Measurements from ENCODE around the gene NNT. TPM values are rescaled to one million over a fixed set of nuclear protein-coding genes. Genes with fewer than 3 reads are reported as not detected.

Gene NNT
- total RNA-seq, 1 donor from 2014 or later = 32.9 TPM

GRCh38 chr5:43638107-43638506 lies 35.1 kb downstream of the NNT start:
- DNase-seq (ENCODE audit: low read depth) = no peak
- no peak for TF ChIP-seq CTCF (IDR thresholded peaks at IDR 0.05; ENCODE audit: insufficient read depth, low read length, severe bottlenecking)
- H3K4me3 ChIP-seq (ENCODE audit: low read depth, low read length) = no peak overlapping the region
- no peak for FAIRE-seq
- no peaks in the 10 kb centered on the region for H3K36me3 ChIP-seq (ENCODE audit: control insufficient read depth, insufficient read depth, low read length)
- no peaks in the 10 kb centered on the region for H3K27me3 ChIP-seq (ENCODE audit: control insufficient read depth, insufficient read depth, low read length)

DNA sequence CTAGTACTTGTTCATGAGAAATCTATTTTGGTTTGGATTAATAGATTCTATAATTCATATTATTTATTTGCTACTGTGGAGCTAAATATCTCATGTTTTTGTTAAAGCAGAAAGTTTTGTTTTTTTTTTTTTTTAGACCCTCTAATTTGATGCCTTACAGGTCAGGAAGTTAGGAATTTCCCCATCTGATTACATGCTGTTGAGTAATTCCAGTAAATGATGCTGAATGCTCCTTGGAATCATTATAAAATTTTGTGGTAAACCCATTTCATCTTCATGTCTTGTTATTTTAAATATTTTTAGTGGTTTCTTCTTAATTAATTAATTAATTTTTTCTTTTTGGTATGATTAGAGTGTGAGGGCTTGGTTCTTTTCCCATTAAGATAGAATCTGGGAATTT lies 35.6 kb downstream of the NNT start:
- Histone ChIP-seq H3K36me3 (ENCODE audit: control insufficient read depth, insufficient read depth, low read length) (no peaks in the 10 kb centered on the region), H3K27me3 (ENCODE audit: control insufficient read depth, insufficient read depth, low read length) (no peaks in the 10 kb centered on the region), H3K4me3 (ENCODE audit: low read depth, low read length) (no peak overlapping the region)
- FAIRE-seq (no peak), DNase-seq (ENCODE audit: low read depth) (no peak)
- TF ChIP-seq CTCF (IDR thresholded peaks at IDR 0.05; ENCODE audit: insufficient read depth, low read length, severe bottlenecking) = no peak

- no peak overlapping the region for H3K4me3 ChIP-seq (ENCODE audit: low read depth, low read length)
- no peaks in the 10 kb centered on the region for H3K36me3 ChIP-seq (ENCODE audit: control insufficient read depth, insufficient read depth, low read length)
- TF ChIP-seq CTCF (IDR thresholded peaks at IDR 0.05; ENCODE audit: insufficient read depth, low read length, severe bottlenecking) = no peak
- no peaks in the 10 kb centered on the region for H3K27me3 ChIP-seq (ENCODE audit: control insufficient read depth, insufficient read depth, low read length)
- FAIRE-seq (no peak), DNase-seq (ENCODE audit: low read depth) (no peak)
Observed at GRCh38 chr5:43639566-43639965, 36.6 kb downstream of the NNT start.

GRCh38 chr5:43642428-43642827 lies 39.4 kb downstream of the NNT start:
- no peak for TF ChIP-seq CTCF (IDR thresholded peaks at IDR 0.05; ENCODE audit: insufficient read depth, low read length, severe bottlenecking)
- no peak for FAIRE-seq
- no peaks in the 10 kb centered on the region for H3K36me3 ChIP-seq (ENCODE audit: control insufficient read depth, insufficient read depth, low read length)
- H3K27me3 ChIP-seq (ENCODE audit: control insufficient read depth, insufficient read depth, low read length) = no peaks in the 10 kb centered on the region
- no peak for DNase-seq (ENCODE audit: low read depth)
- H3K4me3 ChIP-seq (ENCODE audit: low read depth, low read length) = no peak overlapping the region

- Histone ChIP-seq H3K4me3 (ENCODE audit: low read depth, low read length) (no peak overlapping the region), H3K36me3 (ENCODE audit: control insufficient read depth, insufficient read depth, low read length) (no peaks in the 10 kb centered on the region), H3K27me3 (ENCODE audit: control insufficient read depth, insufficient read depth, low read length) (no peaks in the 10 kb centered on the region)
- no peak for TF ChIP-seq CTCF (IDR thresholded peaks at IDR 0.05; ENCODE audit: insufficient read depth, low read length, severe bottlenecking)
- DNase-seq (ENCODE audit: low read depth) (no peak), FAIRE-seq (no peak)
Observed at GRCh38 chr5:43643327-43643726, 40.3 kb downstream of the NNT start.

GRCh38 chr5:43643750-43644149 lies 40.8 kb downstream of the NNT start:
- DNase-seq (ENCODE audit: low read depth) = no peak
- no peak overlapping the region for H3K4me3 ChIP-seq (ENCODE audit: low read depth, low read length)
- no peaks in the 10 kb centered on the region for H3K36me3 ChIP-seq (ENCODE audit: control insufficient read depth, insufficient read depth, low read length)
- H3K27me3 ChIP-seq (ENCODE audit: control insufficient read depth, insufficient read depth, low read length) = no peaks in the 10 kb centered on the region
- no peak for FAIRE-seq
- TF ChIP-seq CTCF (IDR thresholded peaks at IDR 0.05; ENCODE audit: insufficient read depth, low read length, severe bottlenecking) = no peak

Data from bronchial epithelial cell (primary cell).